Vagina (tissue), 2 donors: ENCODE measurements around the gene CRY1.
"Not testable (repeated sequence)": the region's sequence is repeated elsewhere in the genome, so short reads cannot be mapped to it uniquely, and the experiment has no call there.

Source experiments
- POLR2A ChIP-seq, 2 donors: fragments of 450-650 bp; IDR thresholded peaks; one replicate each; pipeline ENCODE4 v1.6.1; 2017; ENCODE audit warnings: antibody characterized with exemption in 2 of 2, mild to moderate bottlenecking in 2 of 2, moderate library complexity in 2 of 2
- TF ChIP-seq, protein P1 (sequence below), 3 experiments: fragments of 450-650 bp in 2 of 3; fragments of 200-600 bp in 1 of 3; sonication (generic) in 1 of 3; IDR thresholded peaks; one replicate each; pipeline ENCODE4 v1.5.1; 2017 to 2019; ENCODE audit warnings: antibody characterized with exemption in 3 of 3, mild to moderate bottlenecking in 2 of 3, moderate library complexity in 2 of 3

DNA sequence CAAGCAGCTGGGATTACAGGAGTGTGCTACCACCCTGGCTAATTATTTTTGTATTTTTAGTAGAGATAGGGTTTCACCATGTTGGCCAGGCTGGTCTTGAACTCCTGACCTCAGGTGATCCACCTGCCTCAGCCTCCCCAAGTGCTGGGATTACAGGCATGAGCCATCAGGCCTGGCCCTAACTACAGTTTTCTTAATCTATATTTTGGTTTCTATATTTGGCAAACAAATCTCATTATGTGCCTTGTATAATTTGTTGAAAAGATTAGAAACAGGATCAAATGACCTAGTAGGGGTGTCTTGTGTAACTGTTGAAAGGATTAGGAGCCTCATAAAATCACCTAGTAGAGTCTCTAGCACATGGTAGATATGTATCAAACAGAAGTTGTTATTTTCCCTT lies 67.0 kb downstream of the CRY1 start:
- TF ChIP-seq, protein P1, sequence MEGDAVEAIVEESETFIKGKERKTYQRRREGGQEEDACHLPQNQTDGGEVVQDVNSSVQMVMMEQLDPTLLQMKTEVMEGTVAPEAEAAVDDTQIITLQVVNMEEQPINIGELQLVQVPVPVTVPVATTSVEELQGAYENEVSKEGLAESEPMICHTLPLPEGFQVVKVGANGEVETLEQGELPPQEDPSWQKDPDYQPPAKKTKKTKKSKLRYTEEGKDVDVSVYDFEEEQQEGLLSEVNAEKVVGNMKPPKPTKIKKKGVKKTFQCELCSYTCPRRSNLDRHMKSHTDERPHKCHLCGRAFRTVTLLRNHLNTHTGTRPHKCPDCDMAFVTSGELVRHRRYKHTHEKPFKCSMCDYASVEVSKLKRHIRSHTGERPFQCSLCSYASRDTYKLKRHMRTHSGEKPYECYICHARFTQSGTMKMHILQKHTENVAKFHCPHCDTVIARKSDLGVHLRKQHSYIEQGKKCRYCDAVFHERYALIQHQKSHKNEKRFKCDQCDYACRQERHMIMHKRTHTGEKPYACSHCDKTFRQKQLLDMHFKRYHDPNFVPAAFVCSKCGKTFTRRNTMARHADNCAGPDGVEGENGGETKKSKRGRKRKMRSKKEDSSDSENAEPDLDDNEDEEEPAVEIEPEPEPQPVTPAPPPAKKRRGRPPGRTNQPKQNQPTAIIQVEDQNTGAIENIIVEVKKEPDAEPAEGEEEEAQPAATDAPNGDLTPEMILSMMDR (IDR thresholded peaks at IDR 0.05) = not testable (repeated sequence)
- not testable (repeated sequence) for TF ChIP-seq POLR2A (IDR thresholded peaks at IDR 0.05)
